ENCODE results near the gene PTPRN2. TPM values are rescaled to one million over a fixed set of nuclear protein-coding genes. Genes with fewer than 3 reads are reported as not detected.

The PTPRN2 gene
- polyA plus RNA-seq, 1 of the 3 experiments (the other 2 are of a cell fraction) = 4.0 TPM

DNA sequence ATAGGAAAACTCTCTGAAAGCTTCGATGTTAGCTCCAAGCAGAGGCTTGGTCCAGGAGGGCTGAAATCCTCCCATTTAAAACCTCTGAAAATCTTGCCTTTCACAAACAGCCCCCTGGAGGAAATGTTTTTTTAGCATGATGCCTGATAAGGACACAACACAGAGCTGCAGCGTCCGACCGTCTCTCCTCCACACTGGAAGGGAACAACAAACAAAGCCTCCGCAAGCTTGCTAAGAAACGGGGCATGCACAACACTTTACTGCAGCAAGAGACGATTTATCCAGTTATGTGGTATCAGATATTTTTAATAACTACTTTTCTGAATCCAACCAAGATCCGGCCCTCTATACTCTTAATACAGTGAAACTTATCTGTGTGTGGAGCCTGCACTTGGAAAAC is 182.3 kb downstream of the PTPRN2 start:
- H3K27ac ChIP-seq (ENCODE audit: low read depth in 2 of 2, low read length in 1 of 2) = no peak overlapping the region
- WGBS (ENCODE audit: low lambda C conversion rate) = 77% methylated on average over 8 of the region's 8 CpGs
- no peaks in the 10 kb centered on the region; the same call in 1 of the 2 replicates for H3K9me3 ChIP-seq

GRCh38 chr7:158404031-158404761 is 183.4 kb downstream of the PTPRN2 start:
- Histone ChIP-seq H4K20me1 (ENCODE audit: insufficient read depth) (no peaks in the 10 kb centered on the region), H3K4me2 (no peak overlapping the region), H3K9ac (no peak overlapping the region), H3K36me3 (replicated peaks in 1 of 2; ENCODE audit: control insufficient read depth in 1 of 2, insufficient read depth in 2 of 2, low read length in 1 of 2) (no peaks in the 10 kb centered on the region), H3K4me1 (ENCODE audit: control insufficient read depth in 1 of 2, insufficient read depth in 2 of 2, low read depth in 1 of 2, low read length in 1 of 2) (peaks cover 0 to 13% of the 10 kb centered on the region in 2 experiments; a peak in 1 of 4 replicates), H3K79me2 (ENCODE audit: insufficient read depth) (no peaks in the 10 kb centered on the region), H3K27ac (ENCODE audit: low read depth in 2 of 2, low read length in 1 of 2) (no peak overlapping the region), H2AFZ (ENCODE audit: low read depth) (no peak overlapping the region), H3K9me3 (no peaks in the 10 kb centered on the region; the same call in 1 of the 2 replicates), H3K9me2 (no peaks in the 10 kb centered on the region), H3K27me3 (ENCODE audit: insufficient read depth) (no peaks in the 10 kb centered on the region), H3K4me3 (ENCODE audit: low read depth in 2 of 2, low read length in 1 of 2) (no peak overlapping the region), H3F3A (replicated peaks; ENCODE audit: insufficient read depth) (no peaks in the 10 kb centered on the region)
- TF ChIP-seq CHD2 (IDR thresholded peaks at IDR 0.05; ENCODE audit: low read length, partially characterized antibody) = no peak
- TF ChIP-seq TEAD4 (IDR thresholded peaks at IDR 0.05; ENCODE audit: borderline replicate concordance, insufficient read depth) = no peak
- TF ChIP-seq EP300 (IDR thresholded peaks at IDR 0.05; ENCODE audit: borderline replicate concordance in 1 of 2, low read depth in 1 of 2, low read length in 1 of 2) = no peak
- TF ChIP-seq, protein P1, sequence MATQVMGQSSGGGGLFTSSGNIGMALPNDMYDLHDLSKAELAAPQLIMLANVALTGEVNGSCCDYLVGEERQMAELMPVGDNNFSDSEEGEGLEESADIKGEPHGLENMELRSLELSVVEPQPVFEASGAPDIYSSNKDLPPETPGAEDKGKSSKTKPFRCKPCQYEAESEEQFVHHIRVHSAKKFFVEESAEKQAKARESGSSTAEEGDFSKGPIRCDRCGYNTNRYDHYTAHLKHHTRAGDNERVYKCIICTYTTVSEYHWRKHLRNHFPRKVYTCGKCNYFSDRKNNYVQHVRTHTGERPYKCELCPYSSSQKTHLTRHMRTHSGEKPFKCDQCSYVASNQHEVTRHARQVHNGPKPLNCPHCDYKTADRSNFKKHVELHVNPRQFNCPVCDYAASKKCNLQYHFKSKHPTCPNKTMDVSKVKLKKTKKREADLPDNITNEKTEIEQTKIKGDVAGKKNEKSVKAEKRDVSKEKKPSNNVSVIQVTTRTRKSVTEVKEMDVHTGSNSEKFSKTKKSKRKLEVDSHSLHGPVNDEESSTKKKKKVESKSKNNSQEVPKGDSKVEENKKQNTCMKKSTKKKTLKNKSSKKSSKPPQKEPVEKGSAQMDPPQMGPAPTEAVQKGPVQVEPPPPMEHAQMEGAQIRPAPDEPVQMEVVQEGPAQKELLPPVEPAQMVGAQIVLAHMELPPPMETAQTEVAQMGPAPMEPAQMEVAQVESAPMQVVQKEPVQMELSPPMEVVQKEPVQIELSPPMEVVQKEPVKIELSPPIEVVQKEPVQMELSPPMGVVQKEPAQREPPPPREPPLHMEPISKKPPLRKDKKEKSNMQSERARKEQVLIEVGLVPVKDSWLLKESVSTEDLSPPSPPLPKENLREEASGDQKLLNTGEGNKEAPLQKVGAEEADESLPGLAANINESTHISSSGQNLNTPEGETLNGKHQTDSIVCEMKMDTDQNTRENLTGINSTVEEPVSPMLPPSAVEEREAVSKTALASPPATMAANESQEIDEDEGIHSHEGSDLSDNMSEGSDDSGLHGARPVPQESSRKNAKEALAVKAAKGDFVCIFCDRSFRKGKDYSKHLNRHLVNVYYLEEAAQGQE (IDR thresholded peaks at IDR 0.05; ENCODE audit: low read depth, low read length) = no peak
- TF ChIP-seq JUND (IDR thresholded peaks at IDR 0.05) = no peak
- no peak for TF ChIP-seq YY1 (IDR thresholded peaks at IDR 0.05; ENCODE audit: low read depth)
- TF ChIP-seq, protein P2, sequence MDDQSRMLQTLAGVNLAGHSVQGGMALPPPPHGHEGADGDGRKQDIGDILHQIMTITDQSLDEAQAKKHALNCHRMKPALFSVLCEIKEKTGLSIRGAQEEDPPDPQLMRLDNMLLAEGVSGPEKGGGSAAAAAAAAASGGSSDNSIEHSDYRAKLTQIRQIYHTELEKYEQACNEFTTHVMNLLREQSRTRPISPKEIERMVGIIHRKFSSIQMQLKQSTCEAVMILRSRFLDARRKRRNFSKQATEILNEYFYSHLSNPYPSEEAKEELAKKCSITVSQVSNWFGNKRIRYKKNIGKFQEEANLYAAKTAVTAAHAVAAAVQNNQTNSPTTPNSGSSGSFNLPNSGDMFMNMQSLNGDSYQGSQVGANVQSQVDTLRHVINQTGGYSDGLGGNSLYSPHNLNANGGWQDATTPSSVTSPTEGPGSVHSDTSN (IDR thresholded peaks at IDR 0.05) = no peak
- TF ChIP-seq NRF1 (IDR thresholded peaks at IDR 0.05; ENCODE audit: low read depth, low read length) = no peak
- ChIA-PET POLR2A (interaction anchor here (0.6 kb wide), 1 partner anchor 38 kb away, joined by 5 read pairs; no protein-coding TSS in a partner anchor), CTCF (interaction anchor here (1.0 to 1.6 kb wide), 2 partner anchors 8 to 12 kb away, joined by 3 read pairs; no protein-coding TSS in a partner anchor)
- DNase-seq = no peak
- WGBS (ENCODE audit: low lambda C conversion rate) = 63% methylated on average over 21 of the region's 23 CpGs

More for the DNA sequence above, 182.3 kb downstream of the PTPRN2 start:
- Histone ChIP-seq H4K20me1 (ENCODE audit: insufficient read depth) (no peaks in the 10 kb centered on the region), H3K4me1 (ENCODE audit: control insufficient read depth in 1 of 2, insufficient read depth in 2 of 2, low read depth in 1 of 2, low read length in 1 of 2) (peaks cover 0 to 13% of the 10 kb centered on the region in 2 experiments; a peak in 1 of 4 replicates), H3K9ac (no peak overlapping the region), H3K9me2 (no peaks in the 10 kb centered on the region), H3K4me2 (no peak overlapping the region), H3F3A (replicated peaks; ENCODE audit: insufficient read depth) (no peaks in the 10 kb centered on the region), H3K36me3 (replicated peaks in 1 of 2; ENCODE audit: control insufficient read depth in 1 of 2, insufficient read depth in 2 of 2, low read length in 1 of 2) (no peaks in the 10 kb centered on the region), H2AFZ (ENCODE audit: low read depth) (no peak overlapping the region), H3K4me3 (ENCODE audit: low read depth in 2 of 2, low read length in 1 of 2) (no peak overlapping the region), H3K27me3 (ENCODE audit: insufficient read depth) (no peaks in the 10 kb centered on the region), H3K79me2 (ENCODE audit: insufficient read depth) (no peaks in the 10 kb centered on the region)
- TF ChIP-seq FOXM1 (IDR thresholded peaks at IDR 0.05; ENCODE audit: low read depth) (no peak), RAD21 (IDR thresholded peaks at IDR 0.05; ENCODE audit: low read length) (no peak), NFIC (IDR thresholded peaks at IDR 0.05; ENCODE audit: borderline replicate concordance) (no peak), SIN3A (IDR thresholded peaks at IDR 0.05; ENCODE audit: borderline replicate concordance, low read depth, low read length) (no peak)
- ChIA-PET POLR2A (no interaction called here), CTCF (interaction anchor here (1.6 kb wide), 1 partner anchor 9 kb away, joined by 3 read pairs; no protein-coding TSS in a partner anchor)
- DNase-seq = no peak
